WTC11 (cell line): ENCODE data around the gene RFWD3. TPM values are rescaled to one million over a fixed set of nuclear protein-coding genes. Genes with fewer than 3 reads are reported as not detected.
"Not testable (repeated sequence)": the region's sequence is repeated elsewhere in the genome, so short reads cannot be mapped to it uniquely, and the experiment has no call there.

Experiments used
- ATAC-seq: fragments of 200-7000 bp; cut with Tn5 transposase; 2 replicates; pipeline ENCODE4 v1.10.0; 2021; ENCODE audit warnings: mild to moderate bottlenecking, moderate library complexity
- CTCF ChIA-PET: fragments of 300-600 bp; sonication (Branson Sonifier 250); formaldehyde crosslinking; loops from one replicate; lab custom pipeline; 2021; ENCODE audit warnings: antibody characterized with exemption; lab: Charles Lee
- POLR2A ChIA-PET: fragments of 350-600 bp; sonication (Branson Sonifier 250); formaldehyde crosslinking; loops from one replicate; lab custom pipeline; 2021; ENCODE audit warnings: antibody characterized with exemption; lab: Charles Lee
- DNase-seq: peaks from one replicate; pipeline ENCODE4 v3.0.0; 2021; ENCODE audit warnings: low spot score
- H3K27ac Mint-ChIP-seq: 2 replicates; pipeline ENCODE4 v1.8.0; 2021; ENCODE audit warnings: mixed read lengths
- H3K27me3 Mint-ChIP-seq: 2 replicates; pipeline ENCODE4 v1.8.0; 2021; ENCODE audit warnings: low read depth, mild to moderate bottlenecking, moderate library complexity, mixed read lengths
- H3K36me3 Mint-ChIP-seq: 2 replicates; pipeline ENCODE4 v1.8.0; 2021; ENCODE audit warnings: mixed read lengths
- H3K4me1 Mint-ChIP-seq: 2 replicates; pipeline ENCODE4 v1.8.0; 2022; ENCODE audit warnings: mixed read lengths
- H3K4me3 Mint-ChIP-seq: 2 replicates; pipeline ENCODE4 v1.8.0; 2021; ENCODE audit warnings: mild to moderate bottlenecking, moderate library complexity, mixed read lengths
- H3K9me3 Mint-ChIP-seq: 2 replicates; pipeline ENCODE4 v1.8.0; 2021; ENCODE audit warnings: mixed read lengths
- ATF1 ChIP-seq: sonication (generic); formaldehyde crosslinking; IDR thresholded peaks from 2 replicates; pipeline ENCODE4 v1.8.1; 2023; ENCODE audit warnings: mild to moderate bottlenecking, moderate library complexity, missing genetic modification reagents
- ELF4 ChIP-seq: sonication (generic); formaldehyde crosslinking; IDR thresholded peaks from 2 replicates; pipeline ENCODE4 v1.8.1; 2022; ENCODE audit warnings: low read depth, mild to moderate bottlenecking, moderate library complexity, missing genetic modification reagents
- ESRRA ChIP-seq: sonication (generic); formaldehyde crosslinking; IDR thresholded peaks from 2 replicates; pipeline ENCODE4 v1.8.1; 2022; ENCODE audit warnings: mild to moderate bottlenecking, missing genetic modification reagents, borderline replicate concordance
- ETV6 ChIP-seq: sonication (generic); formaldehyde crosslinking; IDR thresholded peaks from 2 replicates; pipeline ENCODE4 v1.8.1; 2022; ENCODE audit warnings: mild to moderate bottlenecking, missing genetic modification reagents
- GABPB1 ChIP-seq: sonication (generic); formaldehyde crosslinking; IDR thresholded peaks from 2 replicates; pipeline ENCODE4 v1.8.1; 2023; ENCODE audit warnings: mild to moderate bottlenecking, missing genetic modification reagents
- IRF2 ChIP-seq: sonication (generic); formaldehyde crosslinking; IDR thresholded peaks from 2 replicates; pipeline ENCODE4 v1.8.0; 2022; ENCODE audit warnings: low read depth, missing genetic modification reagents, borderline replicate concordance
- MXD4 ChIP-seq: fragments of 250-450 bp; sonication (Bioruptor Pico); IDR thresholded peaks from 2 replicates; pipeline ENCODE4 v1.8.0; 2021; ENCODE audit warnings: mild to moderate bottlenecking, moderate library complexity, borderline replicate concordance
- NFATC4 ChIP-seq: fragments of 250-450 bp; sonication (Bioruptor Pico); IDR thresholded peaks from 2 replicates; pipeline ENCODE4 v1.9.0; 2021; ENCODE audit warnings: mild to moderate bottlenecking
- RORB ChIP-seq: fragments of 250-450 bp; sonication (Bioruptor Pico); IDR thresholded peaks from 2 replicates; pipeline ENCODE4 v1.9.0; 2021; ENCODE audit warnings: mild to moderate bottlenecking
- TCF7 ChIP-seq: sonication (generic); formaldehyde crosslinking; IDR thresholded peaks from 2 replicates; pipeline ENCODE4 v1.8.0; 2022; ENCODE audit warnings: mild to moderate bottlenecking, low read depth, missing genetic modification reagents, moderate library complexity
- TEAD4 ChIP-seq: sonication (generic); formaldehyde crosslinking; IDR thresholded peaks from 2 replicates; pipeline ENCODE4 v1.8.0; 2022; ENCODE audit warnings: mild to moderate bottlenecking, missing genetic modification reagents
- TP53 ChIP-seq: sonication (generic); formaldehyde crosslinking; IDR thresholded peaks from 2 replicates; pipeline ENCODE4 v1.8.1; 2023; ENCODE audit warnings: mild to moderate bottlenecking, missing genetic modification reagents
- USF1 ChIP-seq: sonication (generic); formaldehyde crosslinking; IDR thresholded peaks from 2 replicates; pipeline ENCODE4 v1.8.0; 2022; ENCODE audit warnings: mild to moderate bottlenecking, missing genetic modification reagents
- USF2 ChIP-seq: sonication (generic); formaldehyde crosslinking; IDR thresholded peaks from 2 replicates; pipeline ENCODE4 v1.8.1; 2023; ENCODE audit warnings: mild to moderate bottlenecking, missing genetic modification reagents, moderate library complexity
- ZNF121 ChIP-seq: sonication (generic); formaldehyde crosslinking; IDR thresholded peaks from 2 replicates; pipeline ENCODE4 v1.8.0; 2023; ENCODE audit warnings: missing genetic modification reagents
- ZNF263 ChIP-seq: sonication (generic); formaldehyde crosslinking; IDR thresholded peaks from 2 replicates; pipeline ENCODE4 v1.8.1; 2022; ENCODE audit warnings: low read depth, mild to moderate bottlenecking, moderate library complexity, missing genetic modification reagents
- ZNF425 ChIP-seq: fragments of 250-450 bp; sonication (Bioruptor Pico); conservative IDR thresholded peaks from 2 replicates; pipeline ENCODE4 v1.9.0; 2021; ENCODE audit warnings: mild to moderate bottlenecking
- ZNF532 ChIP-seq: fragments of 250-450 bp; sonication (Bioruptor Pico); IDR thresholded peaks from 2 replicates; pipeline ENCODE4 v1.9.0; 2021; ENCODE audit warnings: mild to moderate bottlenecking, borderline replicate concordance
- total RNA-seq: library from RNA; stranded (reverse); gene quantifications from 3 replicates; pipeline ENCODE4 v1.2.3, GENCODE V29; 2021

RFWD3 gene
- total RNA-seq, 1 experiment from 2014 or later, result 109 TPM

- no peak for TF ChIP-seq ZNF425 (CRISPR knock-in tag)
- TF ChIP-seq TP53 (CRISPR knock-in tag), result no peak
- no peak for TF ChIP-seq ESRRA
- no peak for TF ChIP-seq NFATC4 (CRISPR knock-in tag)
- TF ChIP-seq ETV6 (CRISPR knock-in tag), result no peak
- no peak for TF ChIP-seq GABPB1
- TF ChIP-seq IRF2, result no peak
- TF ChIP-seq USF2, result no peak
Measured at GRCh38 chr16:74677868-74678267, 11.2 kb upstream of the RFWD3 start (continued).

GRCh38 chr16:74673876-74674275 is 7.2 kb upstream of the RFWD3 start:
- TF ChIP-seq ATF1 (CRISPR knock-in tag), result no peak
- no peak for TF ChIP-seq RORB (CRISPR knock-in tag)
- TF ChIP-seq USF1 (CRISPR knock-in tag), result no peak
- no peak for TF ChIP-seq ELF4 (CRISPR knock-in tag)
- no peak for TF ChIP-seq ZNF532
- TF ChIP-seq ZNF263 (CRISPR knock-in tag), result no peak
- TF ChIP-seq MXD4, result no peak
- no peak for TF ChIP-seq TEAD4 (CRISPR knock-in tag)
- TF ChIP-seq TCF7 (CRISPR knock-in tag), result no peak
- CTCF ChIA-PET, result interaction anchor here (1.5 kb wide), 1 partner anchor 53 kb away, joined by 4 read pairs; no protein-coding TSS in a partner anchor
- Mint-ChIP-seq H3K4me3 (no peak overlapping the region), H3K27ac (no peak overlapping the region), H3K4me1 (no peaks in the 10 kb centered on the region), H3K27me3 (no peaks in the 10 kb centered on the region; the same call in 1 of the 2 replicates), H3K9me3 (no peaks in the 10 kb centered on the region), H3K36me3 (no peaks in the 10 kb centered on the region)
- DNase-seq, result no peak
- no peak for ATAC-seq
- POLR2A ChIA-PET, result no interaction called here

- DNase-seq, ATAC-seq, H3K4me3 Mint-ChIP-seq, H3K27me3 Mint-ChIP-seq, H3K9me3 Mint-ChIP-seq, POLR2A ChIA-PET, H3K27ac Mint-ChIP-seq: not testable (repeated sequence)
- TF ChIP-seq ZNF121, result peak; percentile 64
- Mint-ChIP-seq H3K4me1 (peaks cover 17% of the 10 kb centered on the region), H3K36me3 (peaks cover 15% of the 10 kb centered on the region)
- CTCF ChIA-PET, result interaction anchor here (2.7 kb wide), 2 partner anchors 10 to 194 kb away, joined by 26 to 35 read pairs; no protein-coding TSS in a partner anchor
Measured at GRCh38 chr16:74668877-74669276, 2.2 kb upstream of the RFWD3 start.
